Hematopoietic multipotent progenitor cell treated with erythropoietin and hydrocortisone succinate and interleukin-3 and kit ligand, for 4 days (in vitro differentiated cells): ENCODE measurements around the gene KIAA1671.

Experiments used
- DNase-seq: peaks from one replicate; pipeline ENCODE4 v3.0.0-alpha.2; 2015

Gene KIAA1671

GRCh38 chr22:25048659-25049647, 96.4 kb downstream of the KIAA1671 start:
- peak; percentile 84 for DNase-seq

- no peak for DNase-seq
These were observed 97.3 kb downstream of the KIAA1671 start for GRCh38 chr22:25049770-25050169.

GRCh38 chr22:25050566-25050965, 98.0 kb downstream of the KIAA1671 start:
- no peak for DNase-seq

- peak; percentile 36 for DNase-seq
These were observed 98.6 kb downstream of the KIAA1671 start for GRCh38 chr22:25051073-25051472.

- no peak for DNase-seq
These were observed 99.6 kb downstream of the KIAA1671 start for GRCh38 chr22:25051983-25052710.

- no peak for DNase-seq
These were observed 100.8 kb downstream of the KIAA1671 start for GRCh38 chr22:25053153-25053805.

- no peak for DNase-seq
These were observed 102.5 kb downstream of the KIAA1671 start for GRCh38 chr22:25054943-25055511.

- peak; percentile 73 for DNase-seq
These were observed 104.7 kb downstream of the KIAA1671 start for GRCh38 chr22:25057013-25057881.

GRCh38 chr22:25059438-25059837, 106.9 kb downstream of the KIAA1671 start:
- no peak for DNase-seq

- DNase-seq = no peak
These were observed 108.1 kb downstream of the KIAA1671 start for GRCh38 chr22:25060522-25061071.

- no peak for DNase-seq
These were observed 108.6 kb downstream of the KIAA1671 start for GRCh38 chr22:25061134-25061533.

- DNase-seq = no peak
These were observed 109.3 kb downstream of the KIAA1671 start for GRCh38 chr22:25061605-25062376.

GRCh38 chr22:25062386-25063085, 110.0 kb downstream of the KIAA1671 start:
- DNase-seq = peak; percentile 57

GRCh38 chr22:25064894-25065560, 112.5 kb downstream of the KIAA1671 start:
- DNase-seq = no peak

- DNase-seq = no peak
These were observed 114.4 kb downstream of the KIAA1671 start for GRCh38 chr22:25066861-25067435.

- peak; percentile 49 for DNase-seq
These were observed 115.4 kb downstream of the KIAA1671 start for GRCh38 chr22:25067851-25068421.

- DNase-seq = no peak
These were observed 116.2 kb downstream of the KIAA1671 start for GRCh38 chr22:25068707-25069106.

- DNase-seq = no peak
These were observed 116.9 kb downstream of the KIAA1671 start for GRCh38 chr22:25069426-25069757.
